ENCODE data around the gene GPATCH2L.

- TF ChIP-seq, protein P1, sequence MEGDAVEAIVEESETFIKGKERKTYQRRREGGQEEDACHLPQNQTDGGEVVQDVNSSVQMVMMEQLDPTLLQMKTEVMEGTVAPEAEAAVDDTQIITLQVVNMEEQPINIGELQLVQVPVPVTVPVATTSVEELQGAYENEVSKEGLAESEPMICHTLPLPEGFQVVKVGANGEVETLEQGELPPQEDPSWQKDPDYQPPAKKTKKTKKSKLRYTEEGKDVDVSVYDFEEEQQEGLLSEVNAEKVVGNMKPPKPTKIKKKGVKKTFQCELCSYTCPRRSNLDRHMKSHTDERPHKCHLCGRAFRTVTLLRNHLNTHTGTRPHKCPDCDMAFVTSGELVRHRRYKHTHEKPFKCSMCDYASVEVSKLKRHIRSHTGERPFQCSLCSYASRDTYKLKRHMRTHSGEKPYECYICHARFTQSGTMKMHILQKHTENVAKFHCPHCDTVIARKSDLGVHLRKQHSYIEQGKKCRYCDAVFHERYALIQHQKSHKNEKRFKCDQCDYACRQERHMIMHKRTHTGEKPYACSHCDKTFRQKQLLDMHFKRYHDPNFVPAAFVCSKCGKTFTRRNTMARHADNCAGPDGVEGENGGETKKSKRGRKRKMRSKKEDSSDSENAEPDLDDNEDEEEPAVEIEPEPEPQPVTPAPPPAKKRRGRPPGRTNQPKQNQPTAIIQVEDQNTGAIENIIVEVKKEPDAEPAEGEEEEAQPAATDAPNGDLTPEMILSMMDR (IDR thresholded peaks at IDR 0.05) = no peak
- TF ChIP-seq POLR2A (IDR thresholded peaks at IDR 0.05) = no peak
These were observed 18.1 kb downstream of the GPATCH2L start for GRCh38 chr14:76169776-76170175.

Measured in uterus (tissue), 2 donors.